MM.1S (cell line): ENCODE measurements around the gene POLD1.

Experiments
- DNase-seq: peaks from one replicate; pipeline ENCODE4 v3.0.0-alpha.2; 2015
- H2AFZ ChIP-seq: fragments of 300-600 bp; sonication (generic); 2 replicates; pipeline ENCODE4 v1.6.0; 2016; ENCODE audit warnings: antibody characterized with exemption, low read length
- H3F3A ChIP-seq: fragments of 300-600 bp; sonication (generic); 2 replicates; pipeline ENCODE4 v1.6.1; 2016; ENCODE audit warnings: mild to moderate bottlenecking, antibody characterized with exemption, low read length, moderate library complexity, mixed read lengths; ENCODE audit not compliant: insufficient read depth
- H3K27ac ChIP-seq: fragments of 300-600 bp; sonication (generic); 2 replicates; pipeline ENCODE4 v1.5.1; 2016; ENCODE audit warnings: mild to moderate bottlenecking, low read length
- H3K27me3 ChIP-seq: fragments of 300-600 bp; sonication (generic); replicated peaks from 2 replicates; pipeline ENCODE4 v1.6.0; 2016; ENCODE audit warnings: low read length; ENCODE audit not compliant: insufficient read depth
- H3K36me3 ChIP-seq: fragments of 300-600 bp; sonication (generic); replicated peaks from 2 replicates; pipeline ENCODE4 v1.6.1; 2016; ENCODE audit warnings: mild to moderate bottlenecking, low read length, mixed read lengths; ENCODE audit not compliant: insufficient read depth
- H3K4me1 ChIP-seq: fragments of 300-600 bp; sonication (generic); 2 replicates; pipeline ENCODE4 v1.6.1; 2016; ENCODE audit warnings: low read length, mixed read lengths
- H3K4me2 ChIP-seq: fragments of 300-600 bp; sonication (generic); 2 replicates; pipeline ENCODE4 v1.6.0; 2016; ENCODE audit warnings: low read depth, low read length
- H3K4me3 ChIP-seq: fragments of 300-600 bp; sonication (generic); 2 replicates; pipeline ENCODE4 v1.5.1; 2016; ENCODE audit warnings: low read length, mixed read lengths
- H3K79me2 ChIP-seq: fragments of 300-600 bp; sonication (generic); 2 replicates; pipeline ENCODE4 v1.6.1; 2016; ENCODE audit warnings: mixed run types, low read length, mixed read lengths
- H3K9ac ChIP-seq: fragments of 300-600 bp; sonication (generic); 2 replicates; pipeline ENCODE4 v1.6.1; 2016; ENCODE audit warnings: low read length, mixed read lengths
- H3K9me2 ChIP-seq: fragments of 300-600 bp; sonication (generic); replicated peaks from 2 replicates; pipeline ENCODE4 v1.6.1; 2016; ENCODE audit warnings: mild to moderate bottlenecking, low read length, mixed read lengths; ENCODE audit not compliant: insufficient read depth
- H3K9me3 ChIP-seq: fragments of 300-600 bp; sonication (generic); replicated peaks from 2 replicates; pipeline ENCODE4 v1.6.1; 2016; ENCODE audit warnings: mild to moderate bottlenecking, low read length, mixed read lengths; ENCODE audit not compliant: insufficient read depth
- H4K20me1 ChIP-seq: fragments of 300-600 bp; sonication (generic); 2 replicates; pipeline ENCODE4 v1.6.1; 2016; ENCODE audit warnings: mild to moderate bottlenecking, low read length, moderate library complexity, mixed read lengths; ENCODE audit not compliant: insufficient read depth
- EZH2 ChIP-seq: fragments of 300-600 bp; sonication (generic); optimal IDR thresholded peaks from 2 replicates; pipeline ENCODE3; 2017; ENCODE audit warnings: low read depth, mild to moderate bottlenecking, antibody characterized with exemption, low read length, mixed read lengths
- EZH2phosphoT487 ChIP-seq: fragments of 300-600 bp; sonication (generic); IDR thresholded peaks from 2 replicates; pipeline ENCODE4 v1.6.1; 2018; ENCODE audit warnings: antibody characterized with exemption, low read length
- TF ChIP-seq, protein P1 (sequence below): fragments of 300-600 bp; sonication (generic); IDR thresholded peaks from 2 replicates; pipeline ENCODE4 v1.5.1; 2016; ENCODE audit warnings: antibody characterized with exemption, low read length, mixed read lengths

POLD1 gene

DNA sequence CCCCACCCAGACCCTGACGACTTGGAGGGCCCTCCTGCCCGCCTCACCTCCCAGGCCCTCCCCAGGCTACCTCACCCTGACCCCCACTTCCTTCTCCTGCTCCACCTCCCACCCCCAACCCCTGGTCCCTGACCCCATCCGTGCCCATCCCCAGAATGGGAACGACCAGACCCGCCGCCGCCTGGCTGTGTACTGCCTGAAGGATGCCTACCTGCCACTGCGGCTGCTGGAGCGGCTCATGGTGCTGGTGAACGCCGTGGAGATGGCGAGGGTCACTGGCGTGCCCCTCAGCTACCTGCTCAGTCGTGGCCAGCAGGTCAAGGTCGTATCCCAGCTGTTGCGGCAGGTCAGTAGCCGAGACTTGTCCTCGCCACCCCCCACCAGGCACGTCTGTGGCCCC, 22.7 kb downstream of the POLD1 start:
- no peaks in the 10 kb centered on the region for H4K20me1 ChIP-seq

DNA sequence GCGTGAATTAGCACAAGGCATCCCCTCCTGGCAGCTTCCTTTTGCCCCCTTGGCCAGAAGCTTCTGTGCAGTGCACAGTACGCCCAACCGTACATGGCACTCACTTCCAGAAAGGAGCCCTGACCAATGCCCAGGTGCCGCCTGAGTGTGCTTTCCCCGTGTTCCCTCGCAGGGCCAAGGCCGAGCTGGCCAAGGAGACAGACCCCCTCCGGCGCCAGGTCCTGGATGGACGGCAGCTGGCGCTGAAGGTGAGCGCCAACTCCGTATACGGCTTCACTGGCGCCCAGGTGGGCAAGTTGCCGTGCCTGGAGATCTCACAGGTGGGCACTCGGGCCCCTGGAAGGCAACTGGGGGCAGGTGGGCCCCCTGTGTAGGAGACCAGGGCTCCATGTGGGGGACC, 25.2 kb downstream of the POLD1 start:
- no peak for TF ChIP-seq EZH2phosphoT487
- no peak for TF ChIP-seq EZH2
- TF ChIP-seq, protein P1, sequence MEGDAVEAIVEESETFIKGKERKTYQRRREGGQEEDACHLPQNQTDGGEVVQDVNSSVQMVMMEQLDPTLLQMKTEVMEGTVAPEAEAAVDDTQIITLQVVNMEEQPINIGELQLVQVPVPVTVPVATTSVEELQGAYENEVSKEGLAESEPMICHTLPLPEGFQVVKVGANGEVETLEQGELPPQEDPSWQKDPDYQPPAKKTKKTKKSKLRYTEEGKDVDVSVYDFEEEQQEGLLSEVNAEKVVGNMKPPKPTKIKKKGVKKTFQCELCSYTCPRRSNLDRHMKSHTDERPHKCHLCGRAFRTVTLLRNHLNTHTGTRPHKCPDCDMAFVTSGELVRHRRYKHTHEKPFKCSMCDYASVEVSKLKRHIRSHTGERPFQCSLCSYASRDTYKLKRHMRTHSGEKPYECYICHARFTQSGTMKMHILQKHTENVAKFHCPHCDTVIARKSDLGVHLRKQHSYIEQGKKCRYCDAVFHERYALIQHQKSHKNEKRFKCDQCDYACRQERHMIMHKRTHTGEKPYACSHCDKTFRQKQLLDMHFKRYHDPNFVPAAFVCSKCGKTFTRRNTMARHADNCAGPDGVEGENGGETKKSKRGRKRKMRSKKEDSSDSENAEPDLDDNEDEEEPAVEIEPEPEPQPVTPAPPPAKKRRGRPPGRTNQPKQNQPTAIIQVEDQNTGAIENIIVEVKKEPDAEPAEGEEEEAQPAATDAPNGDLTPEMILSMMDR, result no peak
- H3F3A ChIP-seq, result no peaks in the 10 kb centered on the region; the same call in 1 of the 2 replicates
- DNase-seq, result no peak

More for the DNA sequence above, 22.7 kb downstream of the POLD1 start:
- no peaks in the 10 kb centered on the region for H3K79me2 ChIP-seq
- no peaks in the 10 kb centered on the region for H3K9me2 ChIP-seq
- H3K4me2 ChIP-seq, result no peak overlapping the region
- no peaks in the 10 kb centered on the region for H3K27me3 ChIP-seq
- no peaks in the 10 kb centered on the region for H3K4me1 ChIP-seq
- H3K27ac ChIP-seq, result no peak overlapping the region
- no peak overlapping the region for H3K4me3 ChIP-seq
- H3K9me3 ChIP-seq, result no peaks in the 10 kb centered on the region
- no peak for DNase-seq
- H3K9ac ChIP-seq, result no peak overlapping the region
- no peaks in the 10 kb centered on the region for H3F3A ChIP-seq
- no peaks in the 10 kb centered on the region for H3K36me3 ChIP-seq
- H2AFZ ChIP-seq, result no peak overlapping the region
- TF ChIP-seq, protein P1, result no peak
- no peak for TF ChIP-seq EZH2phosphoT487
- no peak for TF ChIP-seq EZH2

DNA sequence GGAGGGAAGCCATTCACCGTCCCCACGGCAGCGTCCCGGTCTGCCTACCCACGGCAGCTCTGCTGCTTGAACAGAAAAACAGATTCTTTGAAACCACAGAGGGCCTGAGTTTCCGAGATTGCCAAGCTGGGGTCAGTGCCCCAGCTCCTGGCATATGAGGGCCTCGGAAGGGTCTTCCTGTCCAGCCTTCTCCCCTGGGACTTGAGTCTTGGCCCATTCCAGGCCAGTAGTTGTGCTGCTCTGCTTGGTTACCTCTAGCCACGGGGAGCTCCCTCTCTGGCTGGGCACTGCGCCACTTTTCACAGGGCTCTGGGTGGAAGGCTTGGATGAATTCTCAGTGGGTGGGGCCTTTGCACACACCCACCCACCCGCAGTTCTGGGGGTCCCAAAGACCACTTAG, 26.0 kb downstream of the POLD1 start:
- no peaks in the 10 kb centered on the region for H3K9me2 ChIP-seq
- H3F3A ChIP-seq, result no peaks in the 10 kb centered on the region; the same call in 1 of the 2 replicates
- H3K4me2 ChIP-seq, result no peak overlapping the region
- no peak overlapping the region for H2AFZ ChIP-seq
- no peak overlapping the region for H3K4me3 ChIP-seq
- H3K27me3 ChIP-seq, result no peaks in the 10 kb centered on the region
- no peaks in the 10 kb centered on the region for H3K9me3 ChIP-seq
- H3K4me1 ChIP-seq, result peaks cover 2% of the 10 kb centered on the region
- TF ChIP-seq, protein P1, result no peak
- TF ChIP-seq EZH2, result no peak
- no peaks in the 10 kb centered on the region for H3K79me2 ChIP-seq
- no peak for DNase-seq
- no peak overlapping the region for H3K27ac ChIP-seq
- H4K20me1 ChIP-seq, result no peaks in the 10 kb centered on the region
- H3K36me3 ChIP-seq, result no peaks in the 10 kb centered on the region
- no peak overlapping the region for H3K9ac ChIP-seq

More for the DNA sequence above, 25.2 kb downstream of the POLD1 start:
- H3K4me1 ChIP-seq, result no peaks in the 10 kb centered on the region
- no peaks in the 10 kb centered on the region for H3K9me3 ChIP-seq
- no peak overlapping the region for H3K9ac ChIP-seq
- no peaks in the 10 kb centered on the region for H3K27me3 ChIP-seq
- H3K4me3 ChIP-seq, result no peak overlapping the region
- H2AFZ ChIP-seq, result no peak overlapping the region
- H3K27ac ChIP-seq, result no peak overlapping the region
- H3K79me2 ChIP-seq, result no peaks in the 10 kb centered on the region
- no peak overlapping the region for H3K4me2 ChIP-seq
- H3K36me3 ChIP-seq, result no peaks in the 10 kb centered on the region
- no peaks in the 10 kb centered on the region for H3K9me2 ChIP-seq
- no peaks in the 10 kb centered on the region for H4K20me1 ChIP-seq
